A172 (cell line): ENCODE results near the gene PTGER4. TPM values are rescaled to one million over a fixed set of nuclear protein-coding genes. Genes with fewer than 3 reads are reported as not detected.

Experiments
- total RNA-seq: library from RNA; depleted of rRNA; stranded (reverse); fragments of >200 nt; shearing (Covaris generic); gene quantifications from 2 replicates; pipeline ENCODE4 v1.2.3, GENCODE V29; 2014; rRNA removed

PTGER4 gene
- total RNA-seq, 1 experiment from 2014 or later: 4.0 TPM

Other genes with a start within 250 kb of the PTGER4 start
- 24.4 and 27.6 TPM in 2 replicates for gene TTC33, start 76.0 kb downstream of the PTGER4 start, total RNA-seq
- 81.2 and 83.5 TPM in 2 replicates for gene PRKAA1, start 118.5 kb downstream of the PTGER4 start, total RNA-seq
- gene RPL37, start 155.3 kb downstream of the PTGER4 start, total RNA-seq: 93.4 and 728 TPM in 2 replicates
- 8.5 and 10.3 TPM in 2 replicates for gene CARD6, start 161.5 kb downstream of the PTGER4 start, total RNA-seq
- not detected in 2 replicates for gene C7, start 229.6 kb downstream of the PTGER4 start, total RNA-seq